Erythroblast (primary cell): ENCODE data around the gene CLASP1.

Experiments used
- GATA1 ChIP-seq: IDR thresholded peaks from 2 replicates; pipeline ENCODE4 v1.6.1; 2011; ENCODE audit warnings: low read depth, mild to moderate bottlenecking, control low read depth, low read length, moderate library complexity
- POLR2A ChIP-seq: IDR thresholded peaks from 2 replicates; pipeline ENCODE4 v1.6.1; 2011; ENCODE audit warnings: mild to moderate bottlenecking, low read length

DNA sequence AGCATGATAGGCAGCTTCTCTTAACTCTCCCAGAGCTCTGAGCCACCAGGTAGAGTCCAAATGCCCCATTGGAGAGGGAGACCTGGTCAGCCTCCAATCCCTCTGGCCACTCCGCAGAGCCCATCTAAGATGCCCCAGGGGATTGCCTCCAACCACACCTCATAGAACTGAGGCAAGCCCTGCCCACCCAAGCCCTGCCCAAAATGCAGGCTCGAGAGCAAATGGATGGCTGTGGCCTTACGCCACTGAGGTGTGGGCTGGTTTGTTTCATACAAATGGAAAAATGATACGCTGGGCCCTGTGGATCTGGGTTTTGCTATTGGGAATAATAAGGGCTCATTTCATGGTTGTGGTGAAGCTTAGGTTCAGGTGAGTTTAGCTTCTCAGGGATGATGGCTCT lies 361.3 kb downstream of the CLASP1 start:
- TF ChIP-seq POLR2A (no peak), GATA1 (no peak)
